K562 (cell line): ENCODE results near the gene GFI1. TPM values are rescaled to one million over a fixed set of nuclear protein-coding genes. Genes with fewer than 3 reads are reported as not detected.

Source experiments
- ATAC-seq: fragments of 200-7000 bp; cut with Tn5 transposase; 3 replicates; pipeline ENCODE4 v1.9.1; 2020; ENCODE audit warnings: moderate library complexity
- BruUV-seq: library from RNA; stranded (reverse); fragments of 400-500 nt; replicated peaks from 2 replicates; lab custom pipeline; 2021; lab: Mats Ljungman, UMichigan
- CTCF ChIA-PET: fragments of 300-600 bp; formaldehyde crosslinking; extraction: SDS; loops from one replicate; lab custom pipeline; 2021; ENCODE audit warnings: low intra/inter-chr PET ratio; lab: Yijun Ruan, JAX
- POLR2A ChIA-PET: fragments of 300-600, 350-650 bp; sonication (Branson Sonifier 250); formaldehyde crosslinking; extraction: SDS; loops from one replicate; lab custom pipeline; 2021; ENCODE audit warnings: antibody characterized with exemption, inconsistent platforms; lab: Yijun Ruan, JAX
- DNase-seq, 4 experiments: peaks; one replicate each; pipeline versions ENCODE4 v3.0.0 to v3.0.0-alpha.2; 2011 to 2018; ENCODE audit warnings: low spot score in 3 of 4, mixed read lengths in 3 of 4; ENCODE audit errors: extremely low read depth in 1 of 4
- FAIRE-seq: peaks from 2 replicates; lab custom pipeline; 2011; peaks lifted over from hg19 to GRCh38; lab: Jason Lieb, UNC
- H2AFZ ChIP-seq: 2 replicates; pipeline ENCODE4 v1.6.0; 2011; ENCODE audit warnings: low read depth, low read length, control low read depth, inconsistent platforms
- H3K27ac ChIP-seq: fragments of 200-600 bp; 3 replicates; pipeline ENCODE4 v1.8.0; 2011; ENCODE audit warnings: low read depth, mild to moderate bottlenecking, control low read depth, inconsistent platforms, low read length, moderate library complexity, mixed read lengths; ENCODE audit errors: extremely low read depth
- H3K27me3 ChIP-seq, 2 experiments: fragments of 300-600 bp in 1 of 2; 2 replicates in 1 of 2; 3 replicates in 1 of 2; pipeline versions ENCODE4 v1.6.0 to v1.8.0; 2011; ENCODE audit warnings: inconsistent platforms in 2 of 2, low read length in 2 of 2, mild to moderate bottlenecking in 1 of 2, mixed read lengths in 1 of 2, moderate library complexity in 1 of 2; ENCODE audit not compliant: control insufficient read depth in 2 of 2, insufficient read depth in 2 of 2
- H3K36me3 ChIP-seq: fragments of 300-600 bp; 3 replicates; pipeline ENCODE4 v1.8.0; 2011; ENCODE audit warnings: mild to moderate bottlenecking, low read length, inconsistent platforms; ENCODE audit not compliant: control insufficient read depth, insufficient read depth
- H3K4me1 ChIP-seq, 2 experiments: fragments of 200-600 bp in 1 of 2; replicated peaks in 1 of 2; 2 replicates in 1 of 2; 3 replicates in 1 of 2; pipeline versions ENCODE4 v1.5.1 to v1.8.0; 2011; ENCODE audit warnings: inconsistent platforms in 2 of 2, low read length in 2 of 2, mild to moderate bottlenecking in 1 of 2, mixed read lengths in 1 of 2, moderate library complexity in 1 of 2; ENCODE audit not compliant: control insufficient read depth in 2 of 2, insufficient read depth in 2 of 2
- H3K4me2 ChIP-seq: 2 replicates; pipeline ENCODE4 v1.6.1; 2011; ENCODE audit warnings: low read length, control low read depth, inconsistent platforms, mixed read lengths; ENCODE audit not compliant: insufficient read depth
- H3K4me3 ChIP-seq: fragments of 200-600 bp; sonication (generic), shearing (Covaris generic); 2 replicates; pipeline ENCODE4 v1.5.1; 2016; ENCODE audit warnings: control low read depth, inconsistent platforms
- H3K79me2 ChIP-seq: fragments of 200-600 bp; 3 replicates; pipeline ENCODE4 v1.8.0; 2011; ENCODE audit warnings: low read length, inconsistent platforms; ENCODE audit not compliant: control insufficient read depth, insufficient read depth
- H3K9ac ChIP-seq, 2 experiments: 2 replicates each; pipeline versions ENCODE4 v1.6.0 to v1.6.1; 2011; ENCODE audit warnings: low read depth in 2 of 2, low read length in 2 of 2, control low read depth in 1 of 2, inconsistent platforms in 1 of 2, mild to moderate bottlenecking in 1 of 2, mixed read lengths in 1 of 2; ENCODE audit not compliant: insufficient read depth in 1 of 2
- H3K9me1 ChIP-seq: one replicate; pipeline ENCODE4 v1.6.0; 2011; ENCODE audit warnings: inconsistent platforms, mild to moderate bottlenecking, low read length, moderate library complexity; ENCODE audit not compliant: control insufficient read depth, insufficient read depth
- H3K9me3 ChIP-seq: replicated peaks from 2 replicates; pipeline ENCODE4 v1.5.1; 2011; ENCODE audit warnings: low read depth, low read length, inconsistent platforms; ENCODE audit not compliant: control insufficient read depth, insufficient read depth
- H4K20me1 ChIP-seq: replicated peaks from 2 replicates; pipeline ENCODE4 v1.6.1; 2011; ENCODE audit warnings: low read length, inconsistent platforms, mixed read lengths; ENCODE audit not compliant: control insufficient read depth, insufficient read depth
- KLF6 ChIP-seq: fragments of 250-450 bp; sonication (Bioruptor Pico); IDR thresholded peaks from 2 replicates; pipeline ENCODE4 v1.4.0; 2020; ENCODE audit warnings: mild to moderate bottlenecking, moderate library complexity, borderline replicate concordance
- LEF1 ChIP-seq: fragments of 450-650 bp; IDR thresholded peaks from 2 replicates; pipeline ENCODE4 v1.6.1; 2016; ENCODE audit warnings: mild to moderate bottlenecking
- NFYB ChIP-seq: IDR thresholded peaks from 2 replicates; pipeline ENCODE4 v1.6.1; 2011; ENCODE audit warnings: mild to moderate bottlenecking, moderate library complexity; ENCODE audit not compliant: insufficient read length; ENCODE audit errors: extremely low read depth
- SAP30 ChIP-seq: fragments of 200-600 bp; sonication (generic); IDR thresholded peaks from 2 replicates; pipeline ENCODE4 v1.6.1; 2012; ENCODE audit warnings: borderline replicate concordance, low read depth, mild to moderate bottlenecking, moderate library complexity, low read length, control low read depth, inconsistent platforms; ENCODE audit not compliant: insufficient read depth, poor library complexity, severe bottlenecking
- WGBS: fragments of 100-300 bp; shearing (Covaris generic); methylation state at CpG from one replicate; pipeline ENCODE4 v1.1.6; 2016; ENCODE audit warnings: low coverage, mixed read lengths; ENCODE audit not compliant: insufficient coverage; ENCODE audit errors: missing lambda C conversion rate; 5-methylcytosine and 5-hydroxymethylcytosine counted together
- in situ Hi-C: fragments of 300-500 bp; cut with MboI; formaldehyde crosslinking; loops from 4 replicates; pipeline ENCODE4 v1.15.0; 2018; ENCODE audit warnings: inconsistent platforms, mixed read lengths
- intact Hi-C: fragments of 100-400 bp; cut with micrococcal nuclease; formaldehyde crosslinking; loops from 2 replicates; pipeline ENCODE4 v1.14.2; 2022
- polyA plus RNA-seq, 8 experiments: library from polyadenylated mRNA; depleted of rRNA in 4 of 8; stranded (reverse) in 5 of 8; unstranded in 3 of 8; fragments of >200 nt; fragmentation: Nextera tagmentation in 2 of 8; fragmentation: Illumina TruSeq in 1 of 8; extraction: Ambion mirVana in 2 of 8; extraction: Trizol in 1 of 8; gene quantifications; 2 replicates each; pipeline versions ENCODE4 v1.2.1 to v1.2.3, GENCODE V29; 2011 to 2014; ENCODE audit warnings: inconsistent platforms in 1 of 8, missing spikeins in 1 of 8
- total RNA-seq, 7 experiments: library from RNA; depleted of rRNA in 6 of 7; stranded (reverse); fragments of >200 nt in 6 of 7; fragmentation: Illumina TruSeq in 2 of 7; extraction: Trizol in 2 of 7; gene quantifications; 2 replicates each; pipeline versions ENCODE4 v1.2.1 to v1.2.3, GENCODE V29; 2011 to 2021; ENCODE audit warnings: low replicate concordance in 1 of 7

The GFI1 gene
- total and polyA plus RNA-seq, 9 of the 15 experiments (the other 6 are each of a cell fraction or from before 2014, with no cell fraction given): 0.07 to 0.93 (median 0.46) TPM

- intact Hi-C loops: loop anchor here (10.0 kb wide), 1 partner anchor 128 kb away; no protein-coding TSS in a partner anchor
- Histone ChIP-seq H4K20me1 (no peaks in the 10 kb centered on the region), H3K79me2 (no peaks in the 10 kb centered on the region), H3K4me2 (no peak overlapping the region), H3K9me3 (no peaks in the 10 kb centered on the region), H3K9me1 (no peaks in the 10 kb centered on the region), H3K9ac (no peak overlapping the region), H3K36me3 (no peaks in the 10 kb centered on the region), H3K27me3 (no peaks in the 10 kb centered on the region), H3K4me3 (no peak overlapping the region)
- ATAC-seq: no peak
- no TSS peak for BruUV-seq
- in situ Hi-C loops: no loop called here
- CTCF ChIA-PET: no interaction called here
- TF ChIP-seq LEF1 (no peak), KLF6 (CRISPR knock-in tag) (no peak), SAP30 (no peak), NFYB (no peak)
- TF ChIP-seq, all 486 proteins: peak for 0
- Histone ChIP-seq H3K27ac (no peak overlapping the region), H3K4me1 (peaks cover 8 to 13% of the 10 kb centered on the region in 2 experiments), H2AFZ (no peak overlapping the region; the same call in 1 of the 2 replicates)
- FAIRE-seq (no peak), DNase-seq (no peak)
- POLR2A ChIA-PET: interaction anchor here (0.6 to 0.7 kb wide), 2 partner anchors 17 to 36 kb away, joined by 3 to 4 read pairs; no protein-coding TSS in a partner anchor
- 74% methylated on average over 5 of the region's 5 CpGs for WGBS
These were observed 44.4 kb downstream of the GFI1 start for GRCh38 chr1:92442351-92442750.
